Measurements from ENCODE around the gene GPER1. TPM values are rescaled to one million over a fixed set of nuclear protein-coding genes. Genes with fewer than 3 reads are reported as not detected.

Gene GPER1
- total RNA-seq, 1 donor from 2014 or later = 2.5 TPM

DNA sequence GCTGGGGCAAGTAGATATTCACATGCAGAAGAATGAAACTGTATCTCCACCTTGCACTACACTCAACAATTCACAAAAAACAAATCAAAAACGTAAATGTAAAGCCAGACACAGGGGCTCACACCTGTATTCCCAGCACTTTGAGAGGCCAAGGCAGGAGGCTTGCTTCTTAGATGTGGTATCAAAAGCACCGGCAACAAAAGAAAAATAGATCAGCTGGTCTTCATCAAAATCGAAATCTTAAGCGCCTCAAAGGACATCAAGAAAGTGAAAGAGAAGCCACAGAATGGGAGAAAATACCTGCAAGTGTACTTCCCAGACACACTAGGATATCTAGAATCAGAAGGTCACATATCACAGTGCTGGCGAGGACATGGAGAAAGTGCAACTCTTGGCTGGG, 31.3 kb downstream of the GPER1 start:
- Mint-ChIP-seq H3K9me3 (ENCODE audit: unreplicated experiment) (no peaks in the 10 kb centered on the region), H3K36me3 (ENCODE audit: unreplicated experiment) (no peaks in the 10 kb centered on the region)
- TF ChIP-seq, protein P1, sequence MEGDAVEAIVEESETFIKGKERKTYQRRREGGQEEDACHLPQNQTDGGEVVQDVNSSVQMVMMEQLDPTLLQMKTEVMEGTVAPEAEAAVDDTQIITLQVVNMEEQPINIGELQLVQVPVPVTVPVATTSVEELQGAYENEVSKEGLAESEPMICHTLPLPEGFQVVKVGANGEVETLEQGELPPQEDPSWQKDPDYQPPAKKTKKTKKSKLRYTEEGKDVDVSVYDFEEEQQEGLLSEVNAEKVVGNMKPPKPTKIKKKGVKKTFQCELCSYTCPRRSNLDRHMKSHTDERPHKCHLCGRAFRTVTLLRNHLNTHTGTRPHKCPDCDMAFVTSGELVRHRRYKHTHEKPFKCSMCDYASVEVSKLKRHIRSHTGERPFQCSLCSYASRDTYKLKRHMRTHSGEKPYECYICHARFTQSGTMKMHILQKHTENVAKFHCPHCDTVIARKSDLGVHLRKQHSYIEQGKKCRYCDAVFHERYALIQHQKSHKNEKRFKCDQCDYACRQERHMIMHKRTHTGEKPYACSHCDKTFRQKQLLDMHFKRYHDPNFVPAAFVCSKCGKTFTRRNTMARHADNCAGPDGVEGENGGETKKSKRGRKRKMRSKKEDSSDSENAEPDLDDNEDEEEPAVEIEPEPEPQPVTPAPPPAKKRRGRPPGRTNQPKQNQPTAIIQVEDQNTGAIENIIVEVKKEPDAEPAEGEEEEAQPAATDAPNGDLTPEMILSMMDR (IDR thresholded peaks at IDR 0.05) = no peak

DNA sequence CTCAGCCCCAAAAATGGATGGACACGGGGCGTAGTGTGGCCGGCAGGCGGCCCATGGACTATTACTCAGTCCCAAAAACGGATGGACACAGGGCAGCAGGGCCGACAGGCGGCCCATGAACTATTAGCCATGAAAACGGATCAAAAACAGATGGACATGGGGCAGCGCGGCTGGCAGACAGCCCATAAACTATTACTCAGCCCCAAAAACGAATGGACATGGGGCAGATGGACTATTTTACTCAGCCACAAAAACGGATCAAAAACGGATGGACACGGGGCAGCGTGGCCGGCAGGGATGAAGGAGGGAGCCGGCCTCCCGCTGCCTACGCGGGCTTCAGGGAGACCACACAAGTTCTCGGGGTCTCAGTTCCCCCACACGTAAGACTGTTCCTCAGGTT, 32.9 kb downstream of the GPER1 start:
- peak overlapping the region; percentile 64 for H3K27ac Mint-ChIP-seq (ENCODE audit: unreplicated experiment)
- H3K4me3 Mint-ChIP-seq (ENCODE audit: unreplicated experiment) = no peak overlapping the region
- H3K36me3 Mint-ChIP-seq (ENCODE audit: unreplicated experiment) = no peaks in the 10 kb centered on the region
- H3K4me1 Mint-ChIP-seq (ENCODE audit: unreplicated experiment) = peaks cover 43% of the 10 kb centered on the region
- TF ChIP-seq, protein P1 (IDR thresholded peaks at IDR 0.05) = no peak
- no peaks in the 10 kb centered on the region for H3K9me3 Mint-ChIP-seq (ENCODE audit: unreplicated experiment)
- no peak for DNase-seq (ENCODE audit: extremely low spot score, unreplicated experiment)
- H3K27me3 Mint-ChIP-seq (ENCODE audit: unreplicated experiment) = no peaks in the 10 kb centered on the region

More for the DNA sequence above, 31.3 kb downstream of the GPER1 start:
- H3K4me3 Mint-ChIP-seq (ENCODE audit: unreplicated experiment) = no peak overlapping the region
- no peak for DNase-seq (ENCODE audit: extremely low spot score, unreplicated experiment)
- no peak overlapping the region for H3K27ac Mint-ChIP-seq (ENCODE audit: unreplicated experiment)
- H3K4me1 Mint-ChIP-seq (ENCODE audit: unreplicated experiment) = peaks cover 34% of the 10 kb centered on the region
- H3K27me3 Mint-ChIP-seq (ENCODE audit: unreplicated experiment) = no peaks in the 10 kb centered on the region

DNA sequence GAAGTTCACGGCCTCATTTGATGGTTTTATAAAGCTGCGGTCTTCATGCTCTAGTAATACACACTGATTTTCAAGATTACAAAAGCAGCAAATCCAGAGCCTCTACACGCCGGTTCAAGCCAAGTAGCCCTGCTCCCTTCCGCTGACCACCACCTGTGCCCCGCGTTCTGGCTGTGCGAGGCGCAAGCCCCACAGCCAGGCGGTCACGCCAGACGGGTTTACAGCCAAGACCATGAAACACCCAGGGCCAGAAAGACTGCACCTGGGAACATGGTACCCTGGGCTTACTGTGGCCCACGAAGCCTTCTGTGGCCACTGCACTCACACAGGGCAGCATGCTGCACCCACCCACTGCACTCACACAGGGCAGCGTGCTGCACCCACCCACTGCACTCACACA, 33.6 kb downstream of the GPER1 start:
- DNase-seq (ENCODE audit: extremely low spot score, unreplicated experiment) = no peak
- Mint-ChIP-seq H3K27me3 (ENCODE audit: unreplicated experiment) (no peaks in the 10 kb centered on the region), H3K36me3 (ENCODE audit: unreplicated experiment) (no peaks in the 10 kb centered on the region), H3K4me1 (ENCODE audit: unreplicated experiment) (peaks cover 43% of the 10 kb centered on the region), H3K4me3 (ENCODE audit: unreplicated experiment) (no peak overlapping the region), H3K27ac (ENCODE audit: unreplicated experiment) (peak overlapping the region; percentile 23), H3K9me3 (ENCODE audit: unreplicated experiment) (no peaks in the 10 kb centered on the region)
- TF ChIP-seq, protein P1 (IDR thresholded peaks at IDR 0.05) = no peak

DNA sequence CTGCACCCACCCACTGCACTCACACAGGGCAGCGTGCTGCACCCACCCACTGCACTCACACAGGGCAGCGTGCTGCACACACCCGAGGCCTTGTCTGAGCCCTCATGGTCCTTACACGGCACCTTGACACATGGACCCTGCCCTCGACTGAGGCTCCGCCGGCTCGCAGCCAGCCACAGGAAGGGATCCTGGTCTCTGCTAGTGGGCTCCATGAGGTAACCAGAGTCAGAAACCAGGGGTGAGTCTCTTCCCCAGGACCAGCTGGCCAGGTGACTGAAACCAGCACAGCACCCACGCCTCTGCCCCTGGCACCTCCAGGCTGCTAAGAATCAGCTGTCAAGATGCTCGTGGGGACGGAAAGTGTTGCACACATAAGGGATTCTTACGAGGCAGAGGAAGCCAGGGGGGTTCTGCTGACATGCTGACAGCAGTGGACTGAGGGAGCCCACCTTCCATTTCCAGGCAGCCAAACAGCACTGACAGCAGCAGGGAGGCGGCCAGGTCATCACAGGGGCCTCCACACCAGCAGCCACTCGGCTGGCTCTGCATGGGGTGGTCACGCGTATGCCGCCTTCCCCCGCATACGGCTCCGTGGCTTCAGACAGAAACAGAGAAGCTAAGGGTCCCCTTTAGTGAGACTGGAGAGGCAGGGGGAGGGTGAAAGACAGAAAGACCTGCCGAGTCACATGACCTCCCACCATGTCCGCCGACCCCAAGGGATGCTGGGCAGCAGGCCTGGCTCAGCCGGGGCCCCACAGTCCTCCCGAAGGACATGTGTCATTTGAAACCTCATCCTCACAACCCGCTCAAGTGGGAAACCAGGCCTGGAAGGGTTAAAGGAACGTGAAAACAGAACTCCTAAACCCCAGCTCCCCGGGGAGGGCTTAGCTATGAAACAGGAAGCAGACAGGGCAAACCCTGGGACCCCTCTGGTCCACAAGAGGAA, 34.2 kb downstream of the GPER1 start:
- Mint-ChIP-seq H3K4me3 (ENCODE audit: unreplicated experiment) (no peak overlapping the region), H3K9me3 (ENCODE audit: unreplicated experiment) (no peaks in the 10 kb centered on the region), H3K27me3 (ENCODE audit: unreplicated experiment) (no peaks in the 10 kb centered on the region), H3K4me1 (ENCODE audit: unreplicated experiment) (peaks cover 43% of the 10 kb centered on the region), H3K36me3 (ENCODE audit: unreplicated experiment) (peaks cover 6% of the 10 kb centered on the region), H3K27ac (ENCODE audit: unreplicated experiment) (peak overlapping the region; percentile 74)
- no peak for DNase-seq (ENCODE audit: extremely low spot score, unreplicated experiment)
- TF ChIP-seq, protein P1 (IDR thresholded peaks at IDR 0.05) = no peak

DNA sequence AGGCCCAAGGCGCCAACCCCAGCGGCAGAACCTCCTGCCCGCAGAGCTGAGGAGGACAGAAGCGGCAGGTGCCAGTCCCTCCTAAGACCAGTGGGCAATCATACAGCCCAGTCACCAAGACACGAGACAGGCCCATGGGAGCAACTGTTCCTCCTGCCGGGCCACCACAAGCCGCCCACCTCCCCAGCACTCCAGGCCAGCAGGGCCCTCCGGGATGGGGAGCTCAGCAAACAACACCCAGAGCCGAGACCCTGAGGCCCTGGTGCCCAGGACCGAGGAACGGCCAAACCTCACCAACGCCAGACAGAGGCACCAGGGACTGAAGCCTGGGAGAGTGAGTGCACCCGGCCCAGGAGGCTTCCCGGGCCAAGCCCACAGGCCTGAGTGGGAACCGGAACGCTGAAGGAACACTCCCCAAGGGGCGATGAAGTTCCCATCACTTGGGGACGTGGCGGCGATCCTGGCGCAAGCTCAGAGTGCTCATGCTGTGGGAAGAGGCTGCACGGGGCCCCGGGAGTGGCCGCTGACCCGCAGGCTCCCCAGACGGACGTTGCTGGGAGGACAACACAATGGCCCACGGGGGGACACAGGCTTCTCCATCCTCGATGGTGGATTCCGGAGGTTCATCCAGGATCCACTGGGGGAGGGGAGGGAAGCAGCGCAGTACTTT, 35.1 kb downstream of the GPER1 start:
- Mint-ChIP-seq H3K4me3 (ENCODE audit: unreplicated experiment) (no peak overlapping the region), H3K36me3 (ENCODE audit: unreplicated experiment) (peaks cover 7% of the 10 kb centered on the region), H3K4me1 (ENCODE audit: unreplicated experiment) (peaks cover 43% of the 10 kb centered on the region), H3K27me3 (ENCODE audit: unreplicated experiment) (no peaks in the 10 kb centered on the region), H3K9me3 (ENCODE audit: unreplicated experiment) (no peaks in the 10 kb centered on the region), H3K27ac (ENCODE audit: unreplicated experiment) (peak overlapping the region; percentile 83)
- no peak for DNase-seq (ENCODE audit: extremely low spot score, unreplicated experiment)
- TF ChIP-seq, protein P1 (IDR thresholded peaks at IDR 0.05) = no peak

Data from osteocyte (in vitro differentiated cells).